Measurements from ENCODE around the gene ATF6.

Gene ATF6

DNA sequence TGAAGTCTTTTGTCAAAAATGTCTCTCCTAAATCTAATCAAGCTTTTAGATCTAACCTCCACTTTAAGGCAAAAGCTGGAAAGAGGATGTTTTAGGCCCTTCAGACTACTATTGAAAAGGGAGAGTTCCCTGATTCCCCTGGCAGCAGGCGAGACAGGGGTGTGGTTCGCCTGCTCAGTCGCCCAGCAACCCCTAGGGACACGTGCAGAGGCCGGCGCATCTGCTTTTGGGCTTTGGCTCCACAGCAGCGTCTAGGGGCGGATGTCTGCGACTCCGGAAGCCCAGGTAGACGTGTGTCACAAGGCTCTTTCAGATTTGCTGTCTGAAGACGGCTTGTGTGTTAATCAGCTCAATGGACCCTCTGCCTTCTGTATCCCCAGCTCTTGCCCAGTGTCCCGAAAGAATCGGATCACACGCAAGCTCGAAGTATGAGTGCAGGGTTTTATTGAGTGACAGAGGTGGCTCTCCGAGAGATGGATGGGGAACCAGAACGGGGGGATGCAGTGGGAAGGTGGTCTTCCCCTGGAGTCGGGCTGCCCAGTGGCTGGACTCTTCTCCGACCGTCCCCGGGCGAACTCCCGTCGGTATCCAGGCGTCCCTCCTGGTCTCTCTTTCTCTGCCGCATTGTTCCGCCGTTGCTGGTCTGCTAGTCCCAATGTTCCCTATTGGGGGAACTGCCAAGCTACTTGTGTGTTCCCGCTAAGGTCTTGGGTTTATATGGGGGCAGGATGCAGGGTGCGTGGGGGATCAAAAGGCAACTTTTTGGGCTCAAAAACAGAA lies 212.1 kb downstream of the ATF6 start:
- intact Hi-C loops (cut with DNase I) = no loop called here
- peak in 1 of 42 donors; percentile 32 for DNase-seq

- intact Hi-C loops (cut with DNase I) = no loop called here
- DNase-seq = peak in 2 of 42 donors; percentile 12 to 19
Measured at GRCh38 chr1:161981126-161981525, 215.0 kb downstream of the ATF6 start.

DNA sequence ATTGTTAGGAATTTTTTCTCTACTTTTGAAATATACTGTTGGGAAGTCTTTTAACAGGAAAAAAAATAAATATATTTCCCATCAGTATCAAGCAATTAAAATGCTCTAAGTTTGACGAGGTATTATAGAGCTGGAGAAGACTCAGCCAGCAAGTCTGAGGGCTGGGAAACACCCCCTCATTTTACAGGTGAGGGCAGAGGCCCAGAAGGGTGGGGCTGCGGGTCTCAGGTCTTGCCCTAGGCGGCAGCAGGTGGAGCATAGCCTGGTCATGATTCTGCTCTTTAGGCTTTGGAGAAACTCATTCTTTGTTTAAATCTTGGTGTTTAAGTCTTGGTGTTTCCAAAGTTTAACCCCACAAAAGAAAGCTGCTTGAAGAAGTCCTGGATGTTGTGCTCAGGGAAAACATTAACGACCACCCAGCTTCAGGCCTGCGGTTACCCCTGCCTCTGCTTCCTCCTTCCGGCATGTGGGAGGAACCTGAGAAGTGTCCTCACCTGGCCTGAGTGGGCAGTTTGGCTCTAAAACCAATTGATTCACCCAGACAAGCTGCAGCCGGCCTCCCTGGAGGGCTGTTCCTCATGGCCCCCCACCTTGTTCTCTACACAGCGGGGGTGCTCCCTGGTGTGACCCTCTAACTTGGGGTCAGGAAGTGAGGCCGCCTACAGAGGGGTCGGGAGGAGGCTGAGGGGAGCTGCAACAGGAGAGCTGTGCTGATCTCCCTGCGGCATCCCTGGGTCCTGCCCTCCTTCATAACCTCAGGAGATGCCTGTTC lies 215.8 kb downstream of the ATF6 start:
- peak in 1 of 42 donors; percentile 19 for DNase-seq
- intact Hi-C loops (cut with DNase I) = no loop called here

- DNase-seq = no peak
- intact Hi-C loops (cut with DNase I) = no loop called here
Measured at GRCh38 chr1:161982507-161982895, 216.4 kb downstream of the ATF6 start.

- DNase-seq = no peak
- intact Hi-C loops (cut with DNase I) = no loop called here
Measured at GRCh38 chr1:161982917-161983316, 216.8 kb downstream of the ATF6 start.

DNA sequence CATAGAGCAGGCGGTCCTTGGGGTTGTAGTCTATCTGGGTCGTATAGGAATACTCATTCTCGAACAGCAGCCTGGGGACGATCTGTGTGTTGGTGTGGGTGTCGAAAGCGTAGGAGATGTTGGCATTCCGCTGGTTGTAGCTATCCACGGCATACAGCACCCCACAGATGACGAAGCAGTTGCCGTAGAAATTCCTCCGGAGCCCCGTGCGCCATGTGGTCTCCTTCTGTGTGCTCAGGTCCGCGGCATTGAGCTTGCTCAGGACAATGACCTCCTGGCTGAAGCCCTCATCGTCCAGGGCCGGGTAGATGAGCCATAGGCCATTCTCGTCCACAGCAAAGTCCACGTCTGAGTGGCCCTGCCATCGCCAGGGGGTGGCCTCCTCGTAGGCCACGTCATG lies 217.6 kb downstream of the ATF6 start:
- intact Hi-C loops (cut with DNase I) = no loop called here
- DNase-seq = no peak

GRCh38 chr1:161985301-161985822 lies 219.2 kb downstream of the ATF6 start:
- no peak for DNase-seq
- intact Hi-C loops (cut with DNase I) = no loop called here

DNA sequence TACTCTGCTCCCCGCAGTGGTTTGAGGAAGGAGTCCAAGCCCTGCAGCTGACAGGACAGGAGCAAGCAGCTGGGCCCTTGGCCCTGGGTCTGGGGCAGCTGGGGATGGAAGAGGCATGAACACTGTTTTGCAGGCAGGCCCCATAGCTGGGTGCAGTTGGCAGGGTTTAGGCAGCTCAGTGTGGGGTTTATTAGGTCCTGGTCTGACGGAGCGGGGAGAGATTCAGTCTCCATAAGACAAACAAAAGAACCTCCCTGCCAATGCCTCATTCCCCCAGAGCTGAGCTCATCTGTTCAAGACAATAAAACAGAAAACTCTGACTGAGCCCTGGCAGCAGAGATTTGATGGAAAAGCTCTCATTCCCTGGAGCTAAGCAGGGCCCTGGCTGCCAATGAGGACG lies 220.2 kb downstream of the ATF6 start:
- intact Hi-C loops (cut with DNase I) = no loop called here
- peak; percentile 26 to 89 (median 69) for DNase-seq

- DNase-seq = no peak
- intact Hi-C loops (cut with DNase I) = no loop called here
Measured at GRCh38 chr1:161987303-161987702, 221.2 kb downstream of the ATF6 start.

DNA sequence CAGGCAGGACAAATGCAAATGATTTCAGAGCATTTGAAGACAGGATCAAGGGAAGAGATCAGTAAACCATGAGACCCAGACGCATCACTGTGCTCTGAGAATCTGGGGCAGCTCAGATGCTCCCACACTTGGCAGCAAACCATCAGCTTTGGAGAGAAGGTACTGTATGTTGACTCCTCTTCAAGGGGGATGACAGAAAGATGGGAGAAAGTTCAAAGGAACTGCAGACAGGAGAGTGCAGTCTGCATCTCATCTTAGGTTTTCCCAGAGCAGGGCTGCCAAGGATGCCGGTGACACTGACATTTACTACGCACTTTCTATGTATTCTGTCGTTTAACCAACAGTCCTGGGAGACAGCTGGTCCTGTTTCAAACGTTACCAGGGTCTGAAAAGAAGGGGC lies 221.8 kb downstream of the ATF6 start:
- intact Hi-C loops (cut with DNase I) = no loop called here
- no peak for DNase-seq

GRCh38 chr1:161988413-161988812 lies 222.3 kb downstream of the ATF6 start:
- intact Hi-C loops (cut with DNase I) = no loop called here
- DNase-seq = no peak

GRCh38 chr1:161989108-161989507 lies 223.0 kb downstream of the ATF6 start:
- intact Hi-C loops (cut with DNase I) = no loop called here
- DNase-seq = no peak

- intact Hi-C loops (cut with DNase I) = no loop called here
- no peak for DNase-seq
Measured at GRCh38 chr1:161989786-161990185, 223.7 kb downstream of the ATF6 start.

GRCh38 chr1:161993576-161993975 lies 227.5 kb downstream of the ATF6 start:
- intact Hi-C loops (cut with DNase I) = no loop called here

GRCh38 chr1:161994175-161994668 lies 228.1 kb downstream of the ATF6 start:
- intact Hi-C loops (cut with DNase I) = no loop called here
- peak; percentile 59 to 92 (median 78) for DNase-seq

More at GRCh38 chr1:161993576-161993975, 227.5 kb downstream of the ATF6 start:
- DNase-seq = peak in 1 of 42 donors; percentile 29

DNA sequence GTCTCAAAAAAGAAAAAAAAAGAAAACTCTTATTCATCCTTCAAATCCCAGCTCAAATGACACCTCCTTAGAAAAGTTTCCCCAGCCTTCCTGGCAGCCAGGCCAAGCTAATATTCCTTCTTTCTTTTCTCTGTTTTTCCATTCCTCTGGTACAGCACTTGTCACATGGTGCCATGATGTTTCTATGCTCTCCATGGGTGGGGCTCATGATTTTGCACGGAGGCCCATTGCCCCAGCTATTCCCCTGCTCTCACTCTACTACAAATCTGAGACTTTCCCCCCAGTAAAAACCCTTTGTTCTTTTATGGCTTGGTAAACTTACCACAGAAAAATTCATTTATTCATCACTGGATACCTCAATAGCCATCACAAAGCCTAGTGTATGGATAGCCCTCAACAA lies 231.0 kb downstream of the ATF6 start:
- DNase-seq = no peak
- intact Hi-C loops (cut with DNase I) = no loop called here

DNA sequence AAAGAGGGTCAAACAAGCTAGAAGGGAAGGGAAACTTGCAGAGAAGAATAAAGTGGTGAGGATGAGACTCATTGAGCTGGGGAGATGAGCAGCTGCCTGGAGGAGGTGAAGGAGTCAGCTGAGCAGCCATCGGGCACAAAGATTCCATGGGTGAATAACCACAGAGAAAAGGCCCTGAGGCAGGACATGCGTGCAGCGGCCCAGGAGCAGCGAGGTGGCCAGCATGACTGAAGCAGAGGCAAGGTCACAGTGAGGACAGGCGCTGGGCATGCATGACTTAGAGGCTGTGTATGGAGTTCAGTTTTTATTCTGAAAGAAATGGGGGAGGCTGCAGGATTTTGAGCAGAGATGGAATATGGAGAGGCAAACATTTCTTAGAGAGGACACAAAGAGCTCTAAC lies 232.7 kb downstream of the ATF6 start:
- peak in 1 of 42 donors; percentile 36 for DNase-seq
- intact Hi-C loops (cut with DNase I) = no loop called here

DNA sequence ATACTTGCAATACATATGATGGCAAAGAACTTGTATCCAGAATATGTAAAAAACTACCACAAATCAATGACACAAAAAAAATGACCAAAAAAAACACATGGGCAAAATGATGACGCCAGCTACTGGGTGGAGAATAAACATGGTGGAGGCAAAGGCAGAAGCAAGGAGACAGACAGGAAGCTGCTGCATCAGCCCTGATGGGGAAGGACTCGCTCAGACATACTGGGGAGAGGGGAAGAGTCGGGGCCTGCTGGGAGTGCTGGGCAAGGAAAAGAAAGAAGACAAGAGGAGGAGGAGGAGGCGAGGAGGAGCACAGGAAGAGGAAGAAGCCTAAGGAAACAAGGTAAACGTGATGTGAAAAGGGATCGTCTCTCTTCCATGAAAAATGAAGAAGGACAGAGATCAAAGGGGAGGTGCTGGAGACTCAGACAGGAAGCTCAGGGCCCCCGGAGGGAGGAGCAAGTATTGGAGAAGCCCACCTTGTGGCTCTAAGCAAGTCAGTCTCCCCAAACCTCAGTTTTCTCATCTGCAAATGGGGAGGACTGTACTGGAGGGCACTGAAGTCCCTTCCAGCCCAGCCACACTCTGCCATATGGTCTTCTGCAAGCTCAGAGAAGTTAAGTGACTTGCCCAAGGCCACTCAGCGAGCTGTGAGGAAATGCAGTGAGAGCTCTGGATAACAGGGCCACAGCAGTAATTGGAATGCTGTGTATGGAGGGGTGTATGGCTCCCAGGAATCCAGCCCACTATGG lies 233.4 kb downstream of the ATF6 start:
- intact Hi-C loops (cut with DNase I) = no loop called here
- peak in 1 of 42 donors; percentile 37 for DNase-seq

DNA sequence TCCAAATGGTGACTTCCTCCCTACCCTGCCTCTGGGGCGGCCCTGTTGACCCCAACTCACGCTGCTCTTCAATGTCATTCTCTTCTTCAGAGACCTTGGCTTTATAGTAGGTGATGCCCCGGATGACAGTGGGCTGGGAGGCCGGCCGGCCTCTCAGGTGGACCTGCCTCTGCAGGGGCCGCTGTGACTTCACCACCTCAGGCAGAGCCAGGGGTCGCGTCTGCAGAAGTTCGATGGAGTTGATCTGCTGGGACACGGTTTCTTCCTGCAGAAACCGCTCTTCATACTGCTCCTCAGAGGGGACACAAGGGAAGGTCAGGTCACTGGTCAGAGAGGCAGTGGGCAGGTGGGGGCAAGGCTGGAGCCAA lies 233.9 kb downstream of the ATF6 start:
- intact Hi-C loops (cut with DNase I) = no loop called here
- peak in 1 of 42 donors; percentile 13 for DNase-seq
